Measurements from ENCODE around the gene CNKSR1. TPM values are rescaled to one million over a fixed set of nuclear protein-coding genes. Genes with fewer than 3 reads are reported as not detected.
"Not testable (repeated sequence)": the region's sequence is repeated elsewhere in the genome, so short reads cannot be mapped to it uniquely, and the experiment has no call there.

Gene CNKSR1
- total RNA-seq, 6 experiments from 2014 or later, result 0.72 to 1.4 (median 1.1) TPM

- Histone ChIP-seq H3K36me3 (no peaks in the 10 kb centered on the region), H3K9me3 (no peaks in the 10 kb centered on the region), H3K27me3 (no peaks in the 10 kb centered on the region), H3K4me3 (no peak overlapping the region), H3K27ac (no peak overlapping the region), H3K4me1 (no peaks in the 10 kb centered on the region)
- 91% methylated on average over 12 of the region's 27 CpGs for WGBS (ENCODE audit: insufficient coverage, low coverage, low lambda C conversion rate, missing lambda C conversion rate)
- DNase-seq, result no peak
- intact Hi-C loops (cut with DNase I), result no loop called here
- no peak for TF ChIP-seq CTCF (IDR thresholded peaks at IDR 0.05)
- no peak for TF ChIP-seq POLR2A (IDR thresholded peaks at IDR 0.05)
- no peak for ATAC-seq
Measured at GRCh38 chr1:26220199-26220912, 43.1 kb downstream of the CNKSR1 start.

- no peaks in the 10 kb centered on the region for H3K36me3 ChIP-seq
- ATAC-seq (no peak), DNase-seq (no peak)
- no peaks in the 10 kb centered on the region for H3K4me1 ChIP-seq
- WGBS (ENCODE audit: insufficient coverage, low coverage, low lambda C conversion rate, missing lambda C conversion rate), result 67% methylated on average over 2 of the region's 2 CpGs
- TF ChIP-seq POLR2A (IDR thresholded peaks at IDR 0.05) (no peak), CTCF (IDR thresholded peaks at IDR 0.05) (no peak)
- intact Hi-C loops (cut with DNase I), result no loop called here
- H3K9me3 ChIP-seq, result no peaks in the 10 kb centered on the region
- no peaks in the 10 kb centered on the region for H3K27me3 ChIP-seq
- H3K27ac ChIP-seq, result no peak overlapping the region
- H3K4me3 ChIP-seq, result no peak overlapping the region
Measured at GRCh38 chr1:26221094-26221493, 43.8 kb downstream of the CNKSR1 start.

GRCh38 chr1:26224606-26225005, 47.3 kb downstream of the CNKSR1 start:
- H3K27me3 ChIP-seq, result no peaks in the 10 kb centered on the region
- H3K36me3 ChIP-seq, result peaks cover 0 to 6% (median 0%) of the 10 kb centered on the region in 4 donors
- H3K9me3 ChIP-seq, result no peaks in the 10 kb centered on the region
- intact Hi-C loops (cut with DNase I), result no loop called here
- H3K27ac ChIP-seq, result peak overlapping the region in 2 of 3 donors; percentile 18 to 50
- no peaks in the 10 kb centered on the region for H3K4me1 ChIP-seq
- 76% methylated on average over 7 of the region's 7 CpGs for WGBS (ENCODE audit: insufficient coverage, low coverage, low lambda C conversion rate, missing lambda C conversion rate)
- ATAC-seq, result no peak
- peak overlapping the region in 2 of 3 donors; percentile 60 to 70 for H3K4me3 ChIP-seq
- no peak for DNase-seq
- TF ChIP-seq POLR2A (IDR thresholded peaks at IDR 0.05) (no peak), CTCF (IDR thresholded peaks at IDR 0.05) (no peak)

- no peaks in the 10 kb centered on the region for H3K4me1 ChIP-seq
- no peaks in the 10 kb centered on the region for H3K9me3 ChIP-seq
- DNase-seq (peak; percentile 92 to 98 (median 96)), ATAC-seq (peak; percentile 95 to 98 (median 95))
- H3K4me3 ChIP-seq, result peak overlapping the region; percentile 56 to 70 (median 60)
- H3K27me3 ChIP-seq, result no peaks in the 10 kb centered on the region
- H3K36me3 ChIP-seq, result peaks cover 0 to 6% (median 0%) of the 10 kb centered on the region in 4 donors
- 24% methylated on average over 13 of the region's 50 CpGs for WGBS (ENCODE audit: insufficient coverage, low coverage, low lambda C conversion rate, missing lambda C conversion rate)
- no peak for TF ChIP-seq CTCF (IDR thresholded peaks at IDR 0.05)
- TF ChIP-seq POLR2A (IDR thresholded peaks at IDR 0.05), result peak; percentile 52
- H3K27ac ChIP-seq, result peak overlapping the region in 2 of 3 donors; percentile 18 to 50
- intact Hi-C loops (cut with DNase I), result no loop called here
Measured at GRCh38 chr1:26225033-26225831, 47.9 kb downstream of the CNKSR1 start.

GRCh38 chr1:26230682-26231081, 53.4 kb downstream of the CNKSR1 start:
- intact Hi-C loops (cut with DNase I); H3K4me1 ChIP-seq; H3K27me3 ChIP-seq; DNase-seq; H3K9me3 ChIP-seq; H3K27ac ChIP-seq; H3K36me3 ChIP-seq; ATAC-seq; H3K4me3 ChIP-seq: not testable (repeated sequence)
- WGBS (ENCODE audit: insufficient coverage, low coverage, low lambda C conversion rate, missing lambda C conversion rate), result 79% methylated on average over 2 of the region's 2 CpGs
